HUDEP-2 (cell line): ENCODE results near the gene AQP12B.

Experiments used
- DNase-seq, 76 experiments: peaks; one replicate each; lab custom pipeline; 2025; ENCODE audit not compliant: unreplicated experiment in 76 of 76; lab: John Stamatoyannopoulos, UW

Gene AQP12B

DNA sequence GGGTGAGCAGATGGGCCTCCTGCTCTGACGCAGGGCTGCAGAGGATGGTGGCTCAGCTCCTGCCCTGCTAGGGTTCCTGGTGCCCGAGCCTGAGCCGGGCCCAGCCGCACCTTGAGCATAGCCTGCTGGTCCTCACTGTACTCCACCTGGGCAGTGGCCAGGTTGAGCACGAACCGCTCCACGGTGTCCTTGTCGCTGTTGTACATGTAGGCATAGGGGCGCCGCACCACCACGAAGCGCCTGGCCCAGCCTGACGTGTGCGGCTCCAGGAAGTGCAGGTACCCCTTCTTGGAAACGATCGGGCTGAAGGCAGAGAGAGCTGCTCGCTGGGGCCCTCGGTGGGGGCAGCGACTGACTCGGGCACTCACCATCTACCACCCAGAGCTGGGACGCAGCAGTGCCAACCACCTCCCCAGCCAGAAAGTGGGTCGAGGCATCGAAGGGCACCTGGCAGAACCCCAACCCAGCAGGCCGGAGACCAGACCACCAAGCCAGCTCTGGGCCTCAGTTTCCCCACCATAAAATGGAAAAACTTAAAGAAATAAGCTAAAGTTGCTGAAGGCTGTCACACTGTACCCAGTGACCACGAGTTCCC lies 36.3 kb upstream of the AQP12B start:
- no peak for DNase-seq

DNA sequence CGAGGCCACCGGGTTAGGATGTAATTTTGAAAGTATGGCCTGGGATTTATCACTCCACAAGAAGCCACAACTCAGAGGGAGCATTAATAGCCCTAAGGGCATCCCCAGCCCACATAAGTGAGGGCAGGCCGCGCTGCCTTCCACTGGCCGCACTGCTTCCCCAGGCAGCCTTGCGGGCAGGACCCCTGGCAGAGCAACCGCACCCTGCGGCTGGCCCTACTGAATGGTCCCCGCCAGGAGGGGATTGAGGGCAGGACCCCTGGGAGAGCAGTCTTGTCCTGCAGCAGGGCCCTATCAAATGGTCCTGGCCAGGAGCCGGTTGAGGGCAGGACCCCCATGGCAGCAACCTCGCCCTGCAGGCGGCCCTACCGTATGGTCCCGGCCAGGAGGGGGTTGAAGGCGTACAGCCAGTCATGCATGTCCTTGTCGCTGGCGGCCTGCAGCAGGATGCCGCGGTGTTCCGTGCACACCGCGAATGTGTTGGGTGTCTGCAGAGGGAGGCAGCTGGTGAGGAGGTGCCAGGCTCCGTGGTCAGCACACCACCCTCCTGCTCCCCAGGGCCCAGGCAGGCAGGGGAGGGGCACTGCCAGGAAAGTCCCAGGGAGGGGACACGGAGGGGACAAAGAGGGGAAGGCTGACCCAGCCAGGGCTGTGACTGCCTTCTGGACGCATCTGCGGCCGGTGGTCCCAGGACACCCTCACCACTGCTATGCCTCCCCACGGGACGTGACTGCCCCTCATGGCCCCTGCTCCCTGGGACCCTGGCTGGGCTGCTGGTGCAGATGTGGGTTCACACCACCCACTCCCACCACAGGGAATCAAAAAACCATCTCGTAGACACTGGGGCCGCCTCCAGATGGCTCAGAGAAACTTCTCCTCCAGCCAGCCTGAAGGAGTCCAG lies 35.2 kb upstream of the AQP12B start:
- no peak for DNase-seq

DNA sequence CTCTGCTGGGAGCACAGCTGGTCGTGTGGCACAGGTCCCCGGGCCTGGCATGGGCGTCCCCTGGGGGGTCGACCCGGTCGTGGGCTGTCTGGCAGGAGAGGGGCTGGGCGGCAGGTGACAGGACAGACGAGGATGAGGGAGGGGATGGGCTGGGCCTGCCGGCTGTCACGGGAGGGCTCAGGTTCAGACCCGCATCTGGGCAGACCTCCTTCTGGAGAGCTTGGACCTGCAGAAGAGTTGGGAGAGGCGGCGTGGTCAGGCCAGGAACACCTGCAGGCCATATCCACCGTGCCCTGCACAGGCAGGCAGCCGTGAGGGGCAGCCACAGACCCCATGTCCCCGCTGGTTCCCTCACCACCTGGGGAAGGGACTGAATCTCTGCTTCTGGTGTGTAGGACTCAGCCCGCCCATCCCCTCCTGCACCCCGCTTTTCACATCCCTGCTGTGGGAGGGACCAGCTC lies 34.5 kb upstream of the AQP12B start:
- no peak for DNase-seq

DNA sequence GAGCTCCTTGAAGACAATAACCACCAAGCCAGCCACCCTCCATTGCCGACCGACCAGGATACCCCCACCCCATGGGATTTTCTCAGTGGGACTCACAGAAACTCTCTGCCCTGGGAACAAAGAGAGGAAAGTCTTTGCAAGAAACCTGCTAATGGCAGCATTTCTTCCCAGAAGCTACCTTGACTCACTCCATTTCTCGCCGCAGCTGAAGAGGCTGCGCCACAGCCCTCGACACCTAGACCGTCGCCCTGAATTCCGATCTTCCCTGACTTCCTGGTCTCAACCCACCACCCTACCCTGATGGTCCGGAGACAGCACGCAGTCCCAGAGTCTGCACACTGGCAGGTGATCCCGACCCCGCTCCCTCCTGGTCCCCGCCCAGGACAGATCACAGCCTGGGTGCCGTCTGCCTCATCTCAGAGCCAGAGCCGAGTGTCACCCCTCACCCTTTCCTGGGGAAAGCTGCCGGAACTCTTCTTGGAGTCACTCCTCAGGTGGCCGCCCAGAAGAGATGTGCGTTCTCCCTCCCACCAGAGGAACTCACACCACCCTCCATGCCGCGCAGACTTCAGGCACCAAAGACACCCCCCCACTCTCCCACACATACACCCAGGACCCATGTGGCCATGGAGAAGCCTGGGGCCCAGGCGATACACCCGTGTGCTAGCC lies 33.6 kb upstream of the AQP12B start:
- no peak for DNase-seq

DNA sequence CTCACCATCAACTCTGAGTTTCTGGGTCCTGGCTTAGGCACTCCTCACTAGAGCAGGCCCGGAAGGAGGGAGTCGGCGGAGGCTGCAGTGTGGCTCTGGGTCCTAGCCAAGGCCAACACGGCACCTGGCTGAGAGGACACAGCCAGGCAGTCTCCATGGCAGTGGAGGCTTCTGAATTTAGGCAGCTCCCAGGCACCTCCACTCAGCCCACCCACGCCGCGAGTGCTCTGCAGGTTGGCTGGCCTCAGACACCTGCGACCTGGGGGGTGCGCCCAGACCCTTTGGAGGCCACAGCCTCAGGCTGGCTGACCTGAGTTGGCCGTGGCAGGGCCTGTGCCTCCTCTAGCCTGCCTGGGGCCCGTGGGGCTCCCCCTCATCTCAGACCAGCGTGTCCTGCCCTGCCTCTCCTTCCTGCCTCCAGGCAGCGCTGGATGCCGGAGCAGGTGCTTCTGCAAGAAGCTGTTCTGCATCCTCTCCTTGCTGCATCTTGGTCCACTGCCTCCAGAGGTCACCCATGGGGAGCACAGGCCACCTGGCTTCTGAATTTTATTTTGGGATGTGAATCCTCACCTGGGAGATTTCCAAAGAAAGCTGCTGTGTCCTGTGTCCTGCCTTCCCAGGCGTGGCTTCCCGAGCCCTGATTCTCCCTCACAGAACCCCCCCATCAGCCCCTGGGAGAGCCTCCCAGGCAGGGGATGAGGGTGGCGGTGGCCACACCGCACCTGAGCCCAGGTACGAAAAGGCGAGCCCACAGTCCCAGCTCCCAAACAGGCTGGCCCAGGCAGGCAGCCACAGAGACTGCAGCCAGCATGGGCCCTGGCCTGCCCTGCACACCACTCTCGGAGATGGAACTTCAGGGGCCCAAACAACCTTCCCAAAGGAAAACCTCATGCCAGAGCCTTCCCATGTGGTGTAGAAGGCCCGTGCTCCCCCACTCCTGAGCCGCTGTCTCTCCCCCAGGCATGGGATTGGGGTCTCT lies 32.4 kb upstream of the AQP12B start:
- no peak for DNase-seq

DNA sequence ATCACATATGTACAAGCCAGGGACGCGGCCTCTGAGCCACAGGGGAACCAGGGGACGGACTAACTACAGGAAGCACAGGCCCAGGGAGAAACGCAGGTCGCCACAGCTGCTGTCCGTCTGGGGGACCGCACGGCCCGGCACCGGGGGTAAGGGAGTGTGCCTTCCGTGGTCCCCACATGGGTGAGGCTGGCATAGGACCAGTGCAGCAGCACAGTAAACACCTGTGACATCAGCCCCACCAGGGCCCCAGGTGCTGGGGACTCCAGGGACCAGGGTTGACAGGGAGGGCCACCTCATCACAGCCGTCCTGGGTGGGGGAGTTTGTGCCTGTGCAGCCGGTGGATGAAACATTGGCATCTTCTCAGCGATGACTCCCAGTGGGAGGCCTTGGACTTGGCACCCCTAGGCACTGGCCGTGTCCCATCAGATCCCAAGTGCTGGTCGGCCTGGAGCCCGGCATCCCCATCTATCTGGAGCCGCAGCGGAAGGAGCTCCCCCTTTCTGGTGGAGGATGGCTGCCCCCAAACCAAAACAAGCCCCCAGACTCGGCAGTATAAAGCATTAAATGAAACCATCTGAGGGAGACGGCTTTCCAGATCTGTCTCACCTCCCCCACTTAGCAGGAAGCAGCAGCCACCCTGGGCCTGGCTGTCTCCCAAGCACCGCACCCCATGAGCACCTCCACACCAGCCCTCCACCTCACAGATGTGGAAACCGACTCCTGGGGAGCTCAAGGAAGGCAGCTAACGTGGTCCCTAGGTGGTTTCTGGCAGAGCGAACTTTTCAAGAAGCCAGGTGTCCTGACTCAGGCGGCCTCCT lies 31.5 kb upstream of the AQP12B start:
- DNase-seq: no peak

DNA sequence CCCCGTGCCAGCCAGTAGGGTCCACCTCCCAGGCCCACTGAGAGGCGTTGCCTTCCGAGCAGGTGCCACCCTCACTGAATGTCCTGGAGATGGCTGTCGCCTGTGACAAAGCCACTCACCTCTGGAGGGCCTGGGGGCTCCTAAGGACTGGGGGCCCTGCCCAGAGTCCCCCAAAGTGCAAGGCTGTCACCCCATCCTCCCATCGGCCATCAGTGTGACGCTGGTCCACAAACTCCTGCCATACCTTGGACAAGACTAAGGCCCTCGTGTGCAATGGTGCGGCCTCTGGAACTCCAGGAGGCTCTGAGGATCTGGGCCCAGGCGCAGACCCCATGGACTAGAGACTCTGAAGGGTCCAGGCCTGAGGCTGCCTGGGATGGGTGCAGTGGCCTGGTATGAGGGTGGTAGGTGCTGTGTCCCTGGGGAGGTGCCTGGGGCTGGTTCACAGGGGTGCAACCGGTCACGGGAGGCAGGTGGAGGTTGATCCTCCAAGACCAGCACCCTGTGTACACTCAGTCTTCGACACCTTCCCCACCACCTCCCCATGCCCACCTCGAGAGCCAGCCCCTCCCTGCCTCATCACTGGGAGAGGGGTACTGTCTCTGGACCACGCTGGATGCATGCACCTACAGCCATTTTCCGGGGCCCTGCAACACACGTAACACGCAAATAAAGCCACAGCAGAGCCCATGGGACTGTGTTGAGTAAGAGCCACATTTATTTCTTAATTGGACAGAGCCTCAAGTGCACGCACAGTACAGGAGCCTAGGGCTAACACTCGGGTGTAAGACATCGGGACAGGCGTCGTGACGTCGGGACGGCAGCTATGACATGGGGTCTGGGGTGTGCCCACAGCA lies 30.6 kb upstream of the AQP12B start:
- no peak for DNase-seq

DNA sequence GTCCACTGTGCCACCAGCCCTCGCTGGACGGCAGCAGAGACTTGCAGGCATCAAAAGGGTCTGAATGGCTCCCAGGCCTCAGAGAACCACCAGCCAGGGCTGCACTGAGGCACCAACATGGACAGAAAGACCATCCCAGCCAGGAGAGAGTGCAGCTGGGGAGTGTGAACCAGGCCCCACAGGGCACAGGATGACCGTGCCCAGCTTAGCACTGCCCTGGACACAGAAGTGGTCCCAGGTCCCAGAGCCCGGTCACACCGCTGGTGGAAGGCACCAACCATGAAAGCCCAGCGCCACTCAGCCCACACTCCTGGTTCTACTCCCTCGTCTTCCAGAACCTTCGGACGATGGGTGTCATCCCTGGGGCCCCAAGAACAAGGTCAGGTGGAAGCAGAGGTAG lies 29.4 kb upstream of the AQP12B start:
- no peak for DNase-seq

DNA sequence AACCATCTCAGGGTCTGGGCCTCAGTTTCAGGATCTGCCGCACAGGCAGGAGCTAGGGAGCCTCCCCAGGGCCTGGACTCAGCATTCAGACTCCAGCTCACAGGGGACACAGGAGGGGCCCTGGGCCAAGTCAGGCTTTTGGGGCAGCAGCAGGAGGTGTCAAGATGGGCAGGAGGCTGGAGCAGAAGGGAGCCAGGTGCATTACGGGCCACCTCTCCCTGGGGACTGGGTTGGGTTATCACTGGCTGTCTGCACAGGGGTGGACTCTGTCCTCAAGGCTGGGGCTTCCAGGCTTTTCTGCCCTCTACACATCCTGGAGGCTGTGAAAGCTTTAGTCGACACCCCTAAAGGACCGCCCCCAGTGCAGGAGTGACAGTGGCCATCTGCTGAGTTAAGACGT lies 29.0 kb upstream of the AQP12B start:
- DNase-seq: no peak

DNA sequence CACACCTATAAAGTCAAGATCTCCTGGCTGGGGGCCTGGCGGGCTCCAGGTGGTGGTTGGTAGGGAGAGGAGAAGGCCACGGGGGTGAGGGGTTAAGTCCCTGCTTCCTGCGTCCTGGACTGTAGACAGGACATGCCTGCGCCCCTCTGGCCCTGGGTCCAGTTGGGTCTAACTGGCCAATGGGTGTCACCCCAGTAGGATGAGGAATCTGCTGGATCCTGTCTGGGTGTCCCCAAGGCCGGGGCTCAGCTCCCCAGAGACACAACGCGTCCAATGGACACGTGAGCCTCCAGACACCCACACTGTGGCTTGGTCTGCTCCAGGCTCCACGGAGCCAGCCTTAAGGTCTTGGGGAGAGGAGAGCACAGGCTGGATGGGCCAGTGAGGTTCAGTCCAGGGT lies 28.6 kb upstream of the AQP12B start:
- DNase-seq: no peak

DNA sequence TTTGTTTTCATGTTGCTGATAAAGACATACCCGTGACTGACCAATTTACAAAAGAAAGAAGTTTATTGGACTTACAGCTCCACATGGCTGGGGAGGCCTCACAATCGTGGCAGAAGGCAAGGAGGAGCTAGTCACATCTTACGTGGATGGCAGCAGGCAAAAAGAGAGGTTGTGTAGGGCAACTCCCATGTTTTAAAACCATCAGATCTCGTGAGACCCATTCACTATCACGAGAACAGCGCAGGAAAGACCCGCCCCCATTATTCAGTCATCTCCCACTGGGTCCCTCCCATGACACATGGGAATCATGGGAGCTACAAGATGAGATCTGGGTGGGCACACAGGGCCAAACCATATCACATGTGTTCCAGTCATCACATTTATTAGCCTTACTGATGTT lies 25.8 kb upstream of the AQP12B start:
- peak in 1 of 76 experiments; percentile 1 for DNase-seq

DNA sequence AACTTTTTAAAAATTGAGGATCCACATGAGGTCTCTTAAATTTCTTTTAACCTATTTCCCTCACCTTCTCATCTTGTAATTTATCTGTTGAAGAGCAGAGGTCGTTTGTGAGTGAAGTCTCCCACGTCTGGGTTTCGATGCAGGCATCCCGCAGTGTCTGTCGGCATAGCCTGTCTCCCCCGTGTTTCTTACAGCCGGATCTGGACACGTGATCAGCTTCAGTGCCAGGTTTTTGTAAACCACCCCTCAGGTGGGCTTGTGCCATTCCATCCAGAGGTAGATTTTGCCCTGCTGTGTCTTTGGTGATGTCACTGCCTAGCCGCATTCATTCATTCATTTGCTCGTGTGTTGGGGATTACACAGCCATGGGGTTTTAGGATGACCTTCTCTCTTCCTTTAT lies 25.1 kb upstream of the AQP12B start:
- no peak for DNase-seq

DNA sequence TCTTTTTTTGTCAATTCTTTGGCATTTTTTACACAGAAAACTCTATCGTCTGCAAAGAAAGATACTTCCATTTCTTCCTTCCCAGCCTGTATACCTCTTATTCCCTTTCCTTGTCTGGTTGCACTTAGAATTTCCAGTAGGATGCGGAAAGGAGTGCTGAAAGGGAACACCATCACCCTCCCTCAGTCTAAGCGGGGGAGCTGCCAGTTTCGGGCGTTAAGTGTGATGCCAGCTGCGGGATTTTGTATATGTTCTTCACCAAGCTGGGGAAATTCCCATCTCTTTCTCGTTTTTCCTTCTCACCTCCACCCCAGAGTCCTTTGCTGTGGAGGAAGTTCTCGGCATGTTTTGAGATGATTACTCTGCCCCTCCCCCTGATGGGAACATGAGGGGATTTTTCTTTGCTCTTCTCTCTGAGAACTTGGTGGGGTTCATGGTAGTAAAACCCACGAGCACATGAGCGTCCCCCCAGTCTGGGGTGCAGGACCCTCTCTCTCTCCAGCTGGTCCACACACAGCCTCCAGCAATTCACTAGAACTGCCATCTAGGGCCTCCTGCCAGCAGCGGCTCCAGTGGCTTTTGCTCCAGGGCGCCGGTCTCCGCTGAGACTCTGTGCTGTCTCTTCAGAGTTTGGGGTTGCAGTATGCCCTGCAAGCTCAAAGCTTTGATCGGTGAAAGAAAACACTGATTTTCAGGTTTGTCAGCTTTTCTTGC lies 24.5 kb upstream of the AQP12B start:
- DNase-seq: no peak

DNA sequence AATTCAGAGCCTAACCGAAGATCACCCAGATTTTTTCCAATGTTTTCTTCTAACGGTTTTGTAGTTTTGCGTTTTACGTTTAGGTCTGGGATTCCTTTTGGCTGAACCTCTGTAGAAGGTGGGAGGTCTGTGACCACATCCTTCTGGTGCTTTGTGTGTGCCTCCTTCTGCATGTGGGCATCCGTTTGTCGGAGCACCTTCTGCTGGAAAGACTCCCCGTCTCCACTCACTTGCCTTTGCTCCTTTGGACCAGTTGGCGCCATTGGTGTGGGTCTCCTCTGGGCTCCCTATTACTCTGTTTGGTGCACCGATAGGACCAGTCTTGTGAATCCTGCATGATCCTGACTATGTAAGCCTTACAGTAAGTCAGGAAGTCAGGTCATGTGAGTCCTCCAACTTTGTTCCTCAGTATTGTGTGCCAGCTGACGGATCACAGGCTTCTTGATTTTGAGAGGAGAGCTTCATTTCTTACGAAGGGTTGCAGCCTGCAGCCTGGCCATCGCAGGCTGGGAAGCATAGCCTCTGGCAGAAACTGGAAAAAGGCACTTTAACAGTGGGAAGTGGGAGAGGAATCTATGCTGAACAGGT lies 22.6 kb upstream of the AQP12B start:
- no peak for DNase-seq

DNA sequence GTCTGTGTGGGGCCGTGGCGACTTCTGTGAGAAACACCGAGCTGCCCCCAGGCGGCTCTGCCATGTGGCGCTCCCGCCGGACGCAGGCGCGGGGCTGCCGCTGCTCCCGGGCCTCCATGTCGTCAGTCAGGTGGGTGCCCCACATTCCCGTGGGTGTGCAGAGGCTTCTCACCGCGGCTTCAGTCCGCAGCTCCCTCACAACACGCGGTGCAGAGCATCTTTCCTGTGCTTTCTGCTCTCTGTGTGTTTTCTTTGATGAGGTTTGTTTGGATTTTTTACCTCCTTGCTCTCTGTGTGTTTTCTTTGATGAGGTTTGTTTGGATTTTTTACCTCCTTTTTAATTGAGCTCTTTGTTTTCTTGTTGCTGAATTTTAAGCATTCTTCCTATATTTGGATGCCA lies 22.0 kb upstream of the AQP12B start:
- DNase-seq: no peak

DNA sequence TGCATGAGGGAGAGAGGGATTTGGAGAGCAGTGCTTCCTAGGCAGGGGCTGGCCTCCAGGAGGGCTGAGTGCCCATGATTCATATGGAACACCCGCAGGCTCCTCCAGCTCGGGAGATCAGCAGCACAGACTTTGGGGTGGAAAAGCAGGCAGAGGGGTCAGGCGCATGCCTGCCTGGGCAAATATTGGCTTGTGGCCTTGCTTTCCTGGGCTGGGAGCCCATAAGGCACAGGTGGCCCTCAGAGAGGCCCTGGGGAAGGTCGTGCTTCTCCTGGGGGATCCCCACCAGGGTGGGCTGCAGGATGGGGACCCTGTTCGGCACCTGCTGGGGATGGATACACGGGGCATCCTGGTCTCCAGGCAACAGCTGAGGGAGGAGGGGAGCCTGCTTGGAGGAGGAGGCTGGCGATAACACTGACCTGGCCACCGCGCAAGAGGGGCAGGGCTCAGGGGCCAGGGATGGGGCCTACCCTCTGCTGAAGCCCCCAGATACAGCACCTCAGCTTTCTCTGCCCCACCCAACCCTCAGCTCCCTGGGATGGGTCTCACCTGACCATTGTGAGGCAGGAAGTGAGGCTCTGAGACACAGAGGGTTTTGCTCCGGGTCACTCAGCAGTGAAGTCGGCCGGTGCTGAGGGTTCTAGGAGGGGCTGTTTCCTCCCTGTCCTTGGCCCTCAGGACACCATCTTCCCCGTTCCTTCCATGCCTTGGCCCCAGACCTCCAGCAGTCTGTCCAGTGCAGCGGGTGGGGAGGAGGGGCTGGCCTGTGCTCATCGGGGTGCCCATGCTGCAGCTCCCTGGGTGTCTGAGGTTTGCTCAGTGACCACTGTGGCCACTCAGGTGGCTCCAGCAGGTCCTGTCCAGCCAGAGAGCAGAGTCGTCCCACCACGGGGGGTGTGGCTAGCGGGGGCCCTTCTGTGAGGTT lies 21.0 kb upstream of the AQP12B start:
- no peak for DNase-seq

DNA sequence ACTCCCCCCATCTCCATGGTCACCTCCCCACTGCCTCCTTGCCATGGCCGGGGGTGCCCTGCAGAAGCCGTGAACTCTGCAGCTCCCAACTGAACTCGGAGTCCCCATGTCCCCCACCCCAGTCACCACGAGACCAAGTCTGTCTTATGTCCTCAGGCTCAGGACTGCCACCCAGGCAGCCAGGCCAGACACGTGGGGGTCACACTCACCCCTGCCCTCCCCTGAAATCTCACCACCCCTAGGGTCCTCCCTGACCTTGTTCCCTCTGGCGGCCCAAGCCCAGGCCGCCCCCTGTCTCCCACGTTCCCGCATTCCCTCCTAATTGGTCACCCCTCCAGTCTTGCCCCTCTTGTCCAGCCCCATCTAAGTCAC lies 19.9 kb upstream of the AQP12B start:
- no peak for DNase-seq
